ENCODE measurements around the gene SATL1.

DNA sequence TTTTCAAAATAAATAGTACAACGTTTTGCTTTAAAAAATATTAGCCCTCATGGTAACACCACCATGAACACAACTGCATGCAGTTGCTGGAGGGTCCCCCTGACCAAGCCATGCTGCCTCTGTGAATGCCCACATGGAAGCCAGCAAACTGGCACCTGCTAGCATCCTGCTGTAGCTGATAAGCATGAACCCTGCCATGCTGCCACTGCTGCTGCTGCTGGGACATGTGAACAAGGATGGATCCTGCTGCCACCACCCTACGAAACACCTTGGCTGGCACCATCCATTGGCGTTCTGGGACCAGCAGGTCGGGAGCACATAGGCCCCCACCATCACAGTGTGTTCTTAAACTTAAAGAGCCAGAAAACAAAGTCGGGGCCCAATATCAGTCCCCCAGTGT lies 83.9 kb downstream of the SATL1 start:
- no peak for TF ChIP-seq EZH2 (IDR thresholded peaks at IDR 0.05; ENCODE audit: insufficient read depth, poor library complexity, severe bottlenecking)
- TF ChIP-seq EZH2phosphoT487 (IDR thresholded peaks at IDR 0.05; ENCODE audit: insufficient read depth, low read depth) = no peak
